HUES6 (cell line): ENCODE results near the gene FZR1.
A peak's percentile ranks its signal among the peaks of the same experiment; 100 is the strongest.

ENCODE experiments used
- H3K27ac ChIP-seq: 2 replicates; pipeline ENCODE4 v1.7.0; 2013; ENCODE audit warnings: low read depth, mild to moderate bottlenecking, low read length, inconsistent platforms
- H3K27me3 ChIP-seq: 2 replicates; pipeline ENCODE4 v1.6.1; 2013; ENCODE audit warnings: low read length; ENCODE audit not compliant: control insufficient read depth, insufficient read depth
- H3K36me3 ChIP-seq: 2 replicates; pipeline ENCODE4 v1.6.1; 2013; ENCODE audit warnings: low read length; ENCODE audit not compliant: control insufficient read depth, insufficient read depth
- H3K4me1 ChIP-seq: 2 replicates; pipeline ENCODE4 v1.6.1; 2013; ENCODE audit warnings: low read length; ENCODE audit not compliant: control insufficient read depth, insufficient read depth
- H3K4me3 ChIP-seq: 2 replicates; pipeline ENCODE4 v1.5.1; 2013; ENCODE audit warnings: low read depth, low read length
- H3K9ac ChIP-seq: one replicate; pipeline ENCODE4 v1.6.1; 2013; ENCODE audit warnings: mild to moderate bottlenecking, low read length
- H3K9me3 ChIP-seq: 2 replicates; pipeline ENCODE4 v1.6.1; 2013; ENCODE audit warnings: low read depth, low read length; ENCODE audit not compliant: control insufficient read depth, insufficient read depth

Gene FZR1

DNA sequence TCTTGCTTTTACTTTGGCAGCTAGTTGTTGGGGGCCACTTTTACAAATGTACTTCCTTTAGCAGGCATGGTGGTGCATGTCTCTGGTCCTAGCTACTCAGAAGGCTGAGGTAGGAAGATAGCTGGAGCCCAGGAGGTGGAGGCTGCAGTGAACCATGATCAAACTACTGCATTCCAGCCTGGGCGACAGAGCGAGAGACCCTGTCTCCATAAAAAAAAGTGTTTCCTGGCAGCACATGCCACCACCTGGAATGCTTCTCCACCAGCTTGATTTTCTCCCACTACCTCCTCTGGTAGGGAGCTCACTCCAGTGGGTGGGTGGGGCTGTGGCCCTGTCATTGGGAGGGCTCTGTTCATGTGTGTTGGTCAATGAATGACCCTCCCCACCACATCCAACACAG lies 12.5 kb downstream of the FZR1 start:
- Histone ChIP-seq H3K36me3 (peaks cover 14% of the 10 kb centered on the region), H3K27ac (peak overlapping the region; percentile 76), H3K9ac (peak overlapping the region; percentile 65), H3K27me3 (no peaks in the 10 kb centered on the region), H3K4me1 (peaks cover 48% of the 10 kb centered on the region), H3K4me3 (peak overlapping the region; percentile 37), H3K9me3 (no peaks in the 10 kb centered on the region)

GRCh38 chr19:3519126-3519525 lies 13.0 kb downstream of the FZR1 start:
- no peaks in the 10 kb centered on the region for H3K27me3 ChIP-seq
- no peak overlapping the region for H3K4me3 ChIP-seq
- peak overlapping the region; percentile 43; the same call in 1 of the 2 replicates for H3K27ac ChIP-seq
- H3K4me1 ChIP-seq: peaks cover 48% of the 10 kb centered on the region
- H3K9me3 ChIP-seq: no peaks in the 10 kb centered on the region
- peak overlapping the region; percentile 65 for H3K9ac ChIP-seq
- H3K36me3 ChIP-seq: peaks cover 18% of the 10 kb centered on the region

- Histone ChIP-seq H3K9ac (peak overlapping the region; percentile 54), H3K27ac (peak overlapping the region; percentile 43), H3K4me3 (no peak overlapping the region), H3K27me3 (no peaks in the 10 kb centered on the region), H3K4me1 (peaks cover 41% of the 10 kb centered on the region), H3K36me3 (peaks cover 29% of the 10 kb centered on the region), H3K9me3 (no peaks in the 10 kb centered on the region)
Observed at GRCh38 chr19:3520166-3521103, 14.3 kb downstream of the FZR1 start.

GRCh38 chr19:3521104-3521445 lies 15.0 kb downstream of the FZR1 start:
- peaks cover 33% of the 10 kb centered on the region for H3K36me3 ChIP-seq
- no peak overlapping the region for H3K4me3 ChIP-seq
- H3K4me1 ChIP-seq: peaks cover 36% of the 10 kb centered on the region
- H3K27me3 ChIP-seq: no peaks in the 10 kb centered on the region
- H3K9ac ChIP-seq: peak overlapping the region; percentile 54
- no peak overlapping the region; the same call in 1 of the 2 replicates for H3K27ac ChIP-seq
- H3K9me3 ChIP-seq: no peaks in the 10 kb centered on the region

GRCh38 chr19:3522421-3523360 lies 16.6 kb downstream of the FZR1 start:
- Histone ChIP-seq H3K4me1 (peaks cover 33% of the 10 kb centered on the region), H3K36me3 (peaks cover 45% of the 10 kb centered on the region), H3K27ac (no peak overlapping the region), H3K9me3 (no peaks in the 10 kb centered on the region), H3K9ac (no peak overlapping the region), H3K27me3 (no peaks in the 10 kb centered on the region), H3K4me3 (no peak overlapping the region)

GRCh38 chr19:3523361-3524077 lies 17.4 kb downstream of the FZR1 start:
- H3K9ac ChIP-seq: no peak overlapping the region
- H3K27me3 ChIP-seq: no peaks in the 10 kb centered on the region
- H3K4me3 ChIP-seq: no peak overlapping the region
- H3K9me3 ChIP-seq: no peaks in the 10 kb centered on the region
- H3K27ac ChIP-seq: no peak overlapping the region
- H3K4me1 ChIP-seq: peaks cover 26% of the 10 kb centered on the region
- peaks cover 52% of the 10 kb centered on the region for H3K36me3 ChIP-seq

DNA sequence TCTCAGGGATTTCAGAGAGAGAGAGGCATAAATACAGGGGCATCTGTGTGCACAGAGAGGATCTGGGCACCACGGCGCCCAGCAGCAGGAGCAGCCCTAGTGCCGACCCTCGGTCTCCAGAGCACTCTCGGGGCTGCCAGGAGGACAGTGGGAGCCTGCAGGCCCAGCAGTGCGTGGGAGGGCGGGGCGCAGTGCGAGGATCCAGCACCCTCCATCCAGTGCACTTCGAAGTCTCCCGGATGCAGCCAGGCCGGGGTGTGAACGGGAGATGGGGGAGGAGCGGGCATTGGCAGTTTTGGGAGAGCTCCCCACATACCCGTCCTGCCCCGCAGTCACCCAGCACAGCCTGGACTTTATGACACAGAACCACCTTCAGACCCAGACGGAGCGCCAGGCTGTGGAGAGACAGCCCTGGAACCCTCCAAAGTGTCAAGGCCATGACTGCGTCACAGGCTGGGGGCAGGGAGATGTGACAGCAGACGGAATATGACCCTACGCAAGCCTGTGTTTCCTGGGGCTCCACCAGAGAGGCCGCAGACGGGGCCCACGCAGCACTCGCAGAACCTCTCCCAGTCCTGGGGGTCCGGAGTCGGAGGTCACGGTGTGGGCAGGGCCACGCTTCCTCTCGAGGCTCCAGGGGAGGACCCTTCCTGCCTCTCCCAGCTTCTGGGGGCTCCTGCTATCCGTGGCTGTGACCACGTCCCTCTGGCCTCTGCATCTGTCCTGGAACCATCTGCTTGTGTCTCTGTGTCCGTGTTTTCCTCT lies 18.1 kb downstream of the FZR1 start:
- no peak overlapping the region for H3K4me3 ChIP-seq

DNA sequence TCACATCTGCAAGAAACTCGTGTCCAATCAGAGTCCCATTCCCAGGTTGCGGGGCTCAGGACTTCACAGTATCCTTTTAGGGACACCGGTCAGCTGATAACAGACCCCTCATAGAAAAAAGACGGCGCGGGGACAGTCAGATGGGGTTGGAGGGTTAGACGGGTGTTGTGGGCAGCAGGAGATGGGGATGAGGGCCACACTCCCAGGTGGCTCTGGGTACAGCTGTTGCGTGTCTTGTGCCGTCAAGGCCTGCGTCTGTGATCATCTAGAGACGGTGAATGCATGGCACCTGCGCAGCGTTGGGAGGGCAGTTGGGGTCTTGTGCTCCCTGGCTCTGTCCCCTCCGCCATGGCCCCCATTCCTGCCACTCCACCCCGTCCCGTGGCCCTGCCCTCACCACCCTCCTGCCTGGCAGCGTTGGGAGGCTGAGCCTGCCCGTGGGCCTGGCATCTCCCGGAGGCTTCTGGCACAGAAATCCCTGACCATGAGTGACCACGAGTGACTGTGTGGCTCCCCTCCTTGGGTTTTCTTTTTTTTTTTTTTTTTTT lies 18.9 kb downstream of the FZR1 start:
- Histone ChIP-seq H3K36me3 (peaks cover 51% of the 10 kb centered on the region), H3K9me3 (no peaks in the 10 kb centered on the region), H3K4me3 (no peak overlapping the region)

More for the DNA sequence above, 18.1 kb downstream of the FZR1 start:
- Histone ChIP-seq H3K27ac (no peak overlapping the region), H3K4me1 (peaks cover 18% of the 10 kb centered on the region), H3K36me3 (peaks cover 55% of the 10 kb centered on the region), H3K9me3 (no peaks in the 10 kb centered on the region), H3K9ac (no peak overlapping the region), H3K27me3 (no peaks in the 10 kb centered on the region)

DNA sequence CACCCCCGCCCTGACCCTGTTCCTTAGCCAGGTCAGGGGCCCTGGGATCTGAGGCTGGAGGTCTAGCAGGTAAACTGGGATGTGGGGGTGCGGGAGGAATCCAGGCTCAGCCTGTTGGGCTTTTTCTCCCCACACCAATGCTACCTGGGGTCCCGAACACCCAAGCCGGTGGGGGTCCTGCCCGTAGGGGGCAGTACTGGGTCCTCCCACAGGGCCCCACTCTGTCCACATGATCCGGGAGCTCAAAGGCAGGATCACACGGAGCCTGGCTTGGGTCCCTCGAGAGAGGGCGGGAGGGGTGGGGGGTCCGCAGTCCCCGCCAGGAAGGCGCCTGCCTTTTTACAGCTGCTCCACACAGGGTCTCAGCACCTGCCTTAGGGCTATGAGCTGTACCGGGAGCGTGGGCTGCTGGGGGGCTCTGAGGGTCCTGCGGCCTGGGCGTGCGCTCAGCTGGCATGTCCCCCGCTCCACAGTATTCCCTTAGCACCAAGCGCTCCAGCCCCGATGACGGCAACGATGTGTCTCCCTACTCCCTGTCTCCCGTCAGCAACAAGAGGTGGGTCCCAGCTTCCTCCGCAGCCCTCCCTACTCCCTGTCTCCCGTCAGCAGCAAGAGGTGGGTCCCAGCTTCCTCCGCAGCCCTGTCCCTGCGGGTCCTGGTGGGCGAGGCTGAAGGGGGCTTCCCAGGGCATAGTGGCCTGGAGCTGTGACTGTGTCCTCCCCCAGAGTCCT lies 20.6 kb downstream of the FZR1 start:
- H3K27me3 ChIP-seq: no peaks in the 10 kb centered on the region
- no peaks in the 10 kb centered on the region for H3K9me3 ChIP-seq
- no peak overlapping the region for H3K4me3 ChIP-seq
- no peak overlapping the region for H3K27ac ChIP-seq
- no peak overlapping the region for H3K9ac ChIP-seq
- no peaks in the 10 kb centered on the region for H3K4me1 ChIP-seq
- peaks cover 66% of the 10 kb centered on the region for H3K36me3 ChIP-seq

More for the DNA sequence above, 18.9 kb downstream of the FZR1 start:
- Histone ChIP-seq H3K9ac (no peak overlapping the region), H3K27me3 (no peaks in the 10 kb centered on the region), H3K27ac (no peak overlapping the region), H3K4me1 (peaks cover 11% of the 10 kb centered on the region; the same call in 1 of the 2 replicates)
